ENCODE data around the gene DSCAM.

- no peak for TF ChIP-seq CTCF (IDR thresholded peaks at IDR 0.05 in 2 of 3, conservative IDR thresholded peaks at IDR 0.05 in 1 of 3; ENCODE audit: control insufficient read depth in 2 of 3, extremely low read depth in 1 of 3, insufficient read depth in 1 of 3, low read depth in 3 of 3, low read length in 3 of 3)
- TF ChIP-seq ZBTB33 (IDR thresholded peaks at IDR 0.05): no peak
- TF ChIP-seq HDAC2 (IDR thresholded peaks at IDR 0.05): no peak
- TF ChIP-seq ZBTB11 (CRISPR knock-in tag; IDR thresholded peaks at IDR 0.05): no peak
- TF ChIP-seq POLR2AphosphoS5 (IDR thresholded peaks at IDR 0.05; ENCODE audit: low read length): no peak
- no peak for TF ChIP-seq EZH2 (IDR thresholded peaks at IDR 0.05; ENCODE audit: borderline replicate concordance, control insufficient read depth, low read depth, low read length)
- no peak for TF ChIP-seq TCF7 (IDR thresholded peaks at IDR 0.05; ENCODE audit: borderline replicate concordance)
- no peak for TF ChIP-seq PBX3 (IDR thresholded peaks at IDR 0.05; ENCODE audit: insufficient replicate concordance, low read depth, low read length)
- no peak for TF ChIP-seq SIN3A (IDR thresholded peaks at IDR 0.05; ENCODE audit: low read depth, low read length)
- no peak for TF ChIP-seq GABPA (IDR thresholded peaks at IDR 0.05; ENCODE audit: low read depth)
- TF ChIP-seq TAF1 (IDR thresholded peaks at IDR 0.05; ENCODE audit: borderline replicate concordance, low read depth, low read length): no peak
Measured at GRCh38 chr21:40813918-40814317, 33.0 kb downstream of the DSCAM start.

Data from GM12878 (cell line).